SJCRH30 (cell line): ENCODE data around the gene PEX6. TPM values are rescaled to one million over a fixed set of nuclear protein-coding genes. Genes with fewer than 3 reads are reported as not detected.
"Not testable (repeated sequence)": the region's sequence is repeated elsewhere in the genome, so short reads cannot be mapped to it uniquely, and the experiment has no call there.

Source experiments
- DNase-seq, 2 experiments: peaks; one replicate each; pipeline ENCODE4 v3.0.0-alpha.2; 2015 to 2020
- H3K27ac ChIP-seq: fragments of 250-450 bp; sonication (Bioruptor Pico); 2 replicates; pipeline ENCODE4 v1.5.1; 2020; ENCODE audit warnings: mild to moderate bottlenecking, moderate library complexity
- H3K27me3 ChIP-seq: fragments of 250-450 bp; sonication (Bioruptor Pico); 2 replicates; pipeline ENCODE4 v1.5.1; 2020; ENCODE audit warnings: mild to moderate bottlenecking, moderate library complexity
- H3K36me3 ChIP-seq: fragments of 250-450 bp; sonication (Bioruptor Pico); 2 replicates; pipeline ENCODE4 v1.5.1; 2020; ENCODE audit warnings: mild to moderate bottlenecking, moderate library complexity
- H3K4me1 ChIP-seq: fragments of 250-450 bp; sonication (Bioruptor Pico); 2 replicates; pipeline ENCODE4 v1.5.1; 2020; ENCODE audit warnings: mild to moderate bottlenecking, moderate library complexity
- H3K4me3 ChIP-seq: fragments of 250-450 bp; sonication (Bioruptor Pico); 2 replicates; pipeline ENCODE4 v1.5.1; 2020; ENCODE audit warnings: mild to moderate bottlenecking, moderate library complexity
- H3K9me3 ChIP-seq: fragments of 250-450 bp; sonication (Bioruptor Pico); replicated peaks from 2 replicates; pipeline ENCODE4 v1.5.1; 2020; ENCODE audit warnings: mild to moderate bottlenecking, moderate library complexity
- total RNA-seq: library from RNA; depleted of rRNA; stranded (reverse); fragments of >200 nt; shearing (Covaris generic); gene quantifications from 2 replicates; pipeline ENCODE4 v1.2.3, GENCODE V29; 2014

Gene PEX6
- total RNA-seq, 1 experiment from 2014 or later = 11.4 TPM

- Histone ChIP-seq H3K9me3 (no peaks in the 10 kb centered on the region), H3K36me3 (no peaks in the 10 kb centered on the region), H3K4me1 (peaks cover 5% of the 10 kb centered on the region; the same call in 1 of the 2 replicates), H3K4me3 (no peak overlapping the region), H3K27ac (no peak overlapping the region), H3K27me3 (no peaks in the 10 kb centered on the region)
- DNase-seq = no peak
Measured at GRCh38 chr6:42967228-42967627, 11.8 kb downstream of the PEX6 start.

- H3K9me3 ChIP-seq = no peaks in the 10 kb centered on the region
- no peak overlapping the region for H3K4me3 ChIP-seq
- peaks cover 5% of the 10 kb centered on the region; the same call in 1 of the 2 replicates for H3K4me1 ChIP-seq
- no peak overlapping the region for H3K27ac ChIP-seq
- DNase-seq = no peak
- H3K36me3 ChIP-seq = no peaks in the 10 kb centered on the region
- H3K27me3 ChIP-seq = no peaks in the 10 kb centered on the region
Measured at GRCh38 chr6:42966571-42966970, 12.4 kb downstream of the PEX6 start.

- Histone ChIP-seq H3K9me3 (no peaks in the 10 kb centered on the region), H3K4me3 (no peak overlapping the region), H3K27me3 (no peaks in the 10 kb centered on the region), H3K36me3 (no peaks in the 10 kb centered on the region), H3K4me1 (no peaks in the 10 kb centered on the region), H3K27ac (no peak overlapping the region)
- DNase-seq = peak; percentile 42 to 52
Measured at GRCh38 chr6:42963855-42964605, 15.0 kb downstream of the PEX6 start.

- Histone ChIP-seq H3K9me3 (no peaks in the 10 kb centered on the region), H3K27me3 (no peaks in the 10 kb centered on the region), H3K27ac (no peak overlapping the region), H3K36me3 (no peaks in the 10 kb centered on the region), H3K4me3 (no peak overlapping the region), H3K4me1 (no peaks in the 10 kb centered on the region)
- no peak for DNase-seq
Measured at GRCh38 chr6:42963179-42963854, 15.7 kb downstream of the PEX6 start.

- no peaks in the 10 kb centered on the region for H3K27me3 ChIP-seq
- H3K36me3 ChIP-seq = no peaks in the 10 kb centered on the region
- no peaks in the 10 kb centered on the region for H3K4me1 ChIP-seq
- DNase-seq = no peak
- no peak overlapping the region for H3K4me3 ChIP-seq
- no peaks in the 10 kb centered on the region for H3K9me3 ChIP-seq
- H3K27ac ChIP-seq = no peak overlapping the region
Measured at GRCh38 chr6:42962502-42963178, 16.3 kb downstream of the PEX6 start.

GRCh38 chr6:42962096-42962495 lies 16.9 kb downstream of the PEX6 start:
- no peaks in the 10 kb centered on the region for H3K9me3 ChIP-seq
- H3K27ac ChIP-seq = no peak overlapping the region

GRCh38 chr6:42961020-42961470 lies 17.9 kb downstream of the PEX6 start:
- H3K9me3 ChIP-seq = no peaks in the 10 kb centered on the region
- DNase-seq = no peak
- no peaks in the 10 kb centered on the region for H3K27me3 ChIP-seq
- H3K4me1 ChIP-seq = no peaks in the 10 kb centered on the region
- no peaks in the 10 kb centered on the region for H3K36me3 ChIP-seq
- no peak overlapping the region for H3K4me3 ChIP-seq
- H3K27ac ChIP-seq = no peak overlapping the region

More at GRCh38 chr6:42962096-42962495, 16.9 kb downstream of the PEX6 start:
- DNase-seq = no peak
- no peak overlapping the region for H3K4me3 ChIP-seq
- H3K27me3 ChIP-seq = no peaks in the 10 kb centered on the region
- H3K4me1 ChIP-seq = no peaks in the 10 kb centered on the region
- H3K36me3 ChIP-seq = no peaks in the 10 kb centered on the region

- H3K4me3 ChIP-seq = no peak within 1 kb of the TSS
- H3K27me3 ChIP-seq = no peaks in the 10 kb centered on the region
- H3K4me1 ChIP-seq = no peaks in the 10 kb centered on the region
- H3K36me3 ChIP-seq = no peaks in the 10 kb centered on the region
- H3K9me3 ChIP-seq = no peaks in the 10 kb centered on the region
- DNase-seq = no peak
- H3K27ac ChIP-seq = no peak within 1 kb of the TSS
Measured at GRCh38 chr6:42960243-42961019, 18.6 kb downstream of the PEX6 start, which contains the start of gene GNMT. Gene GNMT, plus strand, starts transcription at chr6:42960754. Its CDS starts 14 bp downstream, at chr6:42960768.

- Histone ChIP-seq H3K36me3 (no peaks in the 10 kb centered on the region), H3K27ac (no peak overlapping the region), H3K4me1 (no peaks in the 10 kb centered on the region), H3K27me3 (no peaks in the 10 kb centered on the region), H3K4me3 (no peak overlapping the region), H3K9me3 (no peaks in the 10 kb centered on the region)
- DNase-seq = no peak
Measured at GRCh38 chr6:42959917-42960242, 19.1 kb downstream of the PEX6 start.

GRCh38 chr6:42958125-42958524 lies 20.9 kb downstream of the PEX6 start:
- no peak overlapping the region for H3K27ac ChIP-seq
- H3K4me3 ChIP-seq = no peak overlapping the region
- H3K4me1 ChIP-seq = no peaks in the 10 kb centered on the region
- no peaks in the 10 kb centered on the region for H3K9me3 ChIP-seq
- H3K36me3 ChIP-seq = no peaks in the 10 kb centered on the region
- no peak for DNase-seq
- no peaks in the 10 kb centered on the region for H3K27me3 ChIP-seq

- H3K9me3 ChIP-seq = not testable (repeated sequence)
Measured at GRCh38 chr6:42954405-42954804, 24.6 kb downstream of the PEX6 start.

GRCh38 chr6:42952389-42952788 lies 26.6 kb downstream of the PEX6 start:
- Histone ChIP-seq H3K36me3 (no peaks in the 10 kb centered on the region), H3K4me1 (no peaks in the 10 kb centered on the region), H3K27ac (no peak overlapping the region), H3K27me3 (no peaks in the 10 kb centered on the region), H3K4me3 (no peak overlapping the region), H3K9me3 (no peaks in the 10 kb centered on the region)
- no peak for DNase-seq

More at GRCh38 chr6:42954405-42954804, 24.6 kb downstream of the PEX6 start:
- not testable (repeated sequence) for DNase-seq, H3K4me1 ChIP-seq, H3K4me3 ChIP-seq, H3K27ac ChIP-seq, H3K27me3 ChIP-seq, H3K36me3 ChIP-seq

GRCh38 chr6:42947950-42948349 lies 31.0 kb downstream of the PEX6 start:
- Histone ChIP-seq H3K27ac (no peak overlapping the region), H3K4me1 (no peaks in the 10 kb centered on the region), H3K36me3 (no peaks in the 10 kb centered on the region; the same call in 1 of the 2 replicates), H3K4me3 (no peak overlapping the region), H3K27me3 (no peaks in the 10 kb centered on the region), H3K9me3 (no peaks in the 10 kb centered on the region)
- DNase-seq = no peak

GRCh38 chr6:42942444-42942843 lies 36.5 kb downstream of the PEX6 start:
- H3K9me3 ChIP-seq = no peaks in the 10 kb centered on the region
- no peak overlapping the region for H3K4me3 ChIP-seq
- peaks cover 13% of the 10 kb centered on the region; the same call in 1 of the 2 replicates for H3K36me3 ChIP-seq
- H3K27ac ChIP-seq = no peak overlapping the region
- H3K4me1 ChIP-seq = no peaks in the 10 kb centered on the region
- no peak for DNase-seq
- H3K27me3 ChIP-seq = no peaks in the 10 kb centered on the region
